NK-92 (cell line): Measurements from ENCODE around the gene HAVCR1.
"Not testable (repeated sequence)": the region's sequence is repeated elsewhere in the genome, so short reads cannot be mapped to it uniquely, and the experiment has no call there.

Experiments
- DNase-seq: peaks from one replicate; lab custom pipeline; 2025; ENCODE audit not compliant: unreplicated experiment; lab: John Stamatoyannopoulos, UW

The HAVCR1 gene

GRCh38 chr5:157059093-157059539 lies at the start of gene HAVCR1:
HAVCR1 (minus strand) TSS chr5:157059116; CDS start chr5:157057943, 1,173 bp downstream.
- DNase-seq = no peak

- DNase-seq = no peak
Measured at GRCh38 chr5:157107508-157107907, 48.6 kb upstream of the HAVCR1 start.

GRCh38 chr5:157106630-157107461 lies 47.9 kb upstream of the HAVCR1 start:
- DNase-seq = no peak

- DNase-seq = no peak
Measured at GRCh38 chr5:157100140-157100679, 41.3 kb upstream of the HAVCR1 start.

GRCh38 chr5:157088342-157088990 lies 29.6 kb upstream of the HAVCR1 start:
- no peak for DNase-seq

- no peak for DNase-seq
Measured at GRCh38 chr5:157086751-157087359, 27.9 kb upstream of the HAVCR1 start.

GRCh38 chr5:157085930-157086329 lies 27.0 kb upstream of the HAVCR1 start:
- no peak for DNase-seq

GRCh38 chr5:157080286-157080685 lies 21.4 kb upstream of the HAVCR1 start:
- no peak for DNase-seq

GRCh38 chr5:157076558-157076957 lies 17.6 kb upstream of the HAVCR1 start:
- DNase-seq = no peak

- DNase-seq = no peak
Measured at GRCh38 chr5:157072508-157072907, 13.6 kb upstream of the HAVCR1 start.

GRCh38 chr5:157069949-157070348 lies 11.0 kb upstream of the HAVCR1 start:
- no peak for DNase-seq

- no peak for DNase-seq
Measured at GRCh38 chr5:157068785-157069184, 9.9 kb upstream of the HAVCR1 start.

- DNase-seq = no peak
Measured at GRCh38 chr5:157068339-157068738, 9.4 kb upstream of the HAVCR1 start.

- DNase-seq = no peak
Measured at GRCh38 chr5:157067005-157067404, 8.1 kb upstream of the HAVCR1 start.

GRCh38 chr5:157066080-157066479 lies 7.2 kb upstream of the HAVCR1 start:
- DNase-seq = no peak

GRCh38 chr5:157063776-157064430 lies 5.0 kb upstream of the HAVCR1 start:
- no peak for DNase-seq

GRCh38 chr5:157059891-157060290 lies 975 bp upstream of the HAVCR1 start:
- DNase-seq = no peak

- DNase-seq = no peak
Measured at GRCh38 chr5:157057459-157058370, 1.2 kb downstream of the HAVCR1 start.

GRCh38 chr5:157056848-157057247 lies 2.1 kb downstream of the HAVCR1 start:
- not testable (repeated sequence) for DNase-seq

GRCh38 chr5:157051604-157052245 lies 7.2 kb downstream of the HAVCR1 start:
- no peak for DNase-seq
